GM23338 (cell line): ENCODE data around the gene GLG1. TPM values are rescaled to one million over a fixed set of nuclear protein-coding genes. Genes with fewer than 3 reads are reported as not detected.

ENCODE experiments used
- polyA plus RNA-seq: library from polyadenylated mRNA; unstranded; fragments of >200 nt; fragmentation: Nextera tagmentation; extraction: Ambion mirVana; gene quantifications from 2 replicates; pipeline ENCODE4 v1.2.1, GENCODE V29; 2016
- small RNA-seq: library from RNA; depleted of rRNA; stranded (forward); fragments of <200 nt; gene quantifications from one replicate; pipeline ENCODE3, GENCODE V24; 2014; ENCODE audit warnings: low replicate concordance
- total RNA-seq: library from RNA; depleted of rRNA; stranded (reverse); fragments of >200 nt; shearing (Covaris generic); gene quantifications from 2 replicates; pipeline ENCODE4 v1.2.3, GENCODE V29; 2014; rRNA removed

The GLG1 gene
- total and polyA plus RNA-seq, 2 experiments from 2014 or later: 61.2 to 211 TPM

Small RNA genes lying within 50 kb of the gene (small RNA-seq; reads per million reads assigned to genes)
- not detected for gene RF00019
- gene RNU6-237P: not detected

Other genes with a start within 250 kb of the GLG1 start
- 0.93 and 1.1 TPM in 2 replicates for gene NPIPB15, start 230.8 kb downstream of the GLG1 start, total RNA-seq
- 4.7 and 4.8 TPM in 2 replicates for gene NPIPB15, start 230.8 kb downstream of the GLG1 start, polyA plus RNA-seq
- 0.31 TPM in 1 of 2 replicates, not detected in the other for gene CLEC18B, start 185.6 kb downstream of the GLG1 start, total RNA-seq
- 0.23 and 0.54 TPM in 2 replicates for gene CLEC18B, start 185.6 kb downstream of the GLG1 start, polyA plus RNA-seq
- 105 and 113 TPM in 2 replicates for gene RFWD3, start 59.8 kb upstream of the GLG1 start, total RNA-seq
- gene RFWD3, start 59.8 kb upstream of the GLG1 start, polyA plus RNA-seq: 27.6 and 28.1 TPM in 2 replicates
- gene MLKL, start 93.7 kb upstream of the GLG1 start, total RNA-seq: 7.5 and 9.7 TPM in 2 replicates
- 5.1 and 6.2 TPM in 2 replicates for gene MLKL, start 93.7 kb upstream of the GLG1 start, polyA plus RNA-seq
- gene FA2H, start 167.7 kb upstream of the GLG1 start, total RNA-seq: 5.7 and 6.3 TPM in 2 replicates
- gene FA2H, start 167.7 kb upstream of the GLG1 start, polyA plus RNA-seq: 3.8 and 5.7 TPM in 2 replicates